Astrocyte of the cerebellum (primary cell): ENCODE measurements around the gene MGAT4A.

Experiments used
- DNase-seq: peaks from one replicate; pipeline ENCODE4 v3.0.0-alpha.2; 2011; ENCODE audit warnings: low read depth
- H3K4me3 ChIP-seq: 2 replicates; pipeline ENCODE4 v1.5.1; 2011; ENCODE audit warnings: mild to moderate bottlenecking, low read depth, low read length, moderate library complexity
- in situ Hi-C: cut with HindIII; loops from 2 replicates; pipeline ENCODE4 v1.10.0; 2017; ENCODE audit warnings: low sequenced_read_pairs
- TF ChIP-seq, protein P1 (sequence below): IDR thresholded peaks from 2 replicates; pipeline ENCODE4 v1.5.1; 2012; ENCODE audit warnings: low read length, low read depth, moderate library complexity, mild to moderate bottlenecking; ENCODE audit errors: missing control alignments

The MGAT4A gene

DNA sequence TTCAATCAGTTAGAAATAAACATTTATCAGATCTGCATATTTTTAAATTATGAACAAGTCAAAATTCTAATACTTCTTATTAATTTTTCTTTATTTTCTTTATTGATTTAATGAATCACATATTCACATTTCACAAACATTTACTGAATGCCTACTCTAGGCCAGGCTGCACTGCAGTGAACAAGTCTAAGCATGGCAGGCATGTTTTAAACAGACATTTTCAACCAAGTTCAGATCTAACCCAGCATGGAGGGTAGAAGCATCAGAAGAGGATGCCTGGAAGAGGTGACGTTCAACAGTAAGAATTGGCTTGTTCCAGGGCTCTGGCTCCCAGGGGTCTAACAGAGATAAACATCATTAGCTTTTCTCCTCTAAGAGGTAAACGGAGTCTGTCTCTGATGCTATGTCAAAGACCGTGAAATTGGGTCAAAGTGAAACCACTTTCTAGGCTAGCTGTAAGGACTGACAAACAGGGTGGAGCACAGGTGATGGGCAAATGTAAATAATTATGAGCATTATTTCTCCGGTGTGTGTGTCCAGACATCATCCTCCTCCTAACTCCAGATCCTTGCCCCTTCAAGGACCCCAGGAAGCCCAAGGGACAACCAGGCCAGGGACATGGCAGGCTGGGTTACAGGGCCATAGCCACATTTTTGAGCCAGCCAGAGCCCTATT lies 72.0 kb downstream of the MGAT4A start:
- TF ChIP-seq, protein P1, sequence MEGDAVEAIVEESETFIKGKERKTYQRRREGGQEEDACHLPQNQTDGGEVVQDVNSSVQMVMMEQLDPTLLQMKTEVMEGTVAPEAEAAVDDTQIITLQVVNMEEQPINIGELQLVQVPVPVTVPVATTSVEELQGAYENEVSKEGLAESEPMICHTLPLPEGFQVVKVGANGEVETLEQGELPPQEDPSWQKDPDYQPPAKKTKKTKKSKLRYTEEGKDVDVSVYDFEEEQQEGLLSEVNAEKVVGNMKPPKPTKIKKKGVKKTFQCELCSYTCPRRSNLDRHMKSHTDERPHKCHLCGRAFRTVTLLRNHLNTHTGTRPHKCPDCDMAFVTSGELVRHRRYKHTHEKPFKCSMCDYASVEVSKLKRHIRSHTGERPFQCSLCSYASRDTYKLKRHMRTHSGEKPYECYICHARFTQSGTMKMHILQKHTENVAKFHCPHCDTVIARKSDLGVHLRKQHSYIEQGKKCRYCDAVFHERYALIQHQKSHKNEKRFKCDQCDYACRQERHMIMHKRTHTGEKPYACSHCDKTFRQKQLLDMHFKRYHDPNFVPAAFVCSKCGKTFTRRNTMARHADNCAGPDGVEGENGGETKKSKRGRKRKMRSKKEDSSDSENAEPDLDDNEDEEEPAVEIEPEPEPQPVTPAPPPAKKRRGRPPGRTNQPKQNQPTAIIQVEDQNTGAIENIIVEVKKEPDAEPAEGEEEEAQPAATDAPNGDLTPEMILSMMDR = no peak
- no peak for DNase-seq
- in situ Hi-C loops = loop anchor here (25.0 kb wide), 1 partner anchor 178 kb away; no protein-coding TSS in a partner anchor
- no peak overlapping the region for H3K4me3 ChIP-seq

- in situ Hi-C loops = loop anchor here (25.0 kb wide), 1 partner anchor 181 kb away; no protein-coding TSS in a partner anchor
- TF ChIP-seq, protein P1 = no peak
- no peak overlapping the region for H3K4me3 ChIP-seq
- no peak for DNase-seq
These were observed 74.1 kb downstream of the MGAT4A start for GRCh38 chr2:98656800-98657199.

- in situ Hi-C loops = loop anchor here (25.0 kb wide), 1 partner anchor 182 kb away; no protein-coding TSS in a partner anchor
- no peak for DNase-seq
- no peak overlapping the region for H3K4me3 ChIP-seq
- TF ChIP-seq, protein P1 = no peak
These were observed 76.0 kb downstream of the MGAT4A start for GRCh38 chr2:98654699-98655495.

- H3K4me3 ChIP-seq = no peak overlapping the region
- DNase-seq = no peak
- TF ChIP-seq, protein P1 = no peak
- in situ Hi-C loops = loop anchor here (25.0 kb wide), 1 partner anchor 186 kb away; no protein-coding TSS in a partner anchor
These were observed 79.9 kb downstream of the MGAT4A start for GRCh38 chr2:98650998-98651397.

DNA sequence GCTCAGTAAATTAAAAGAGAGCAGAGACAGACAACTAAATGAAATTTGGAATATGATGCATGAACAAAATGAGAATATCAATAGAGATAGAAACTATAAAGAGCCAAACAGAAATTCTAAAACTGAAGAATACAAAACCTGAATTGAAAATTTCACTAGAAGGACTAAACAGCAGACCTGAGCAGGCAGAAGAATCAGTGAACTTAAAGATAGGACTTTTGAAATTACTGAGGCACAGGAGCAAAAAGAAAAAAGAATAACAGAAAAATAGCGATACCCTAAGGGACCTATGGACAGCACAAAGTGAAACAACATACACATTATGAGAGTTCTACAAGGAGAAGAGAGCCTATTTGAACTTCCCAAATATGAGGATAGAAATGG lies 80.9 kb downstream of the MGAT4A start:
- no peak overlapping the region for H3K4me3 ChIP-seq
- in situ Hi-C loops = loop anchor here (25.0 kb wide), 1 partner anchor 187 kb away; no protein-coding TSS in a partner anchor
- TF ChIP-seq, protein P1 = no peak
- no peak for DNase-seq

- DNase-seq = peak; percentile 61
- H3K4me3 ChIP-seq = no peak overlapping the region
- in situ Hi-C loops = no loop called here
- TF ChIP-seq, protein P1 = peak; percentile 100
These were observed 81.6 kb downstream of the MGAT4A start for GRCh38 chr2:98649135-98649991.
